GM12875 (cell line): ENCODE results near the gene IL1RAPL1.

ENCODE experiments used
- H3K4me3 ChIP-seq: one replicate; pipeline ENCODE4 v1.5.1; 2011; ENCODE audit warnings: low read depth, low read length, control low read depth
- CTCF ChIP-seq: IDR thresholded peaks from 2 replicates; pipeline ENCODE4 v1.5.1; 2011; ENCODE audit warnings: low read depth, mild to moderate bottlenecking, control low read depth, inconsistent platforms, low read length, moderate library complexity, borderline replicate concordance; ENCODE audit not compliant: insufficient read depth

IL1RAPL1 gene

GRCh38 chrX:29431895-29432294 is 844.6 kb downstream of the IL1RAPL1 start:
- no peak for TF ChIP-seq CTCF
- H3K4me3 ChIP-seq: no peak overlapping the region

GRCh38 chrX:29432534-29432933 is 845.3 kb downstream of the IL1RAPL1 start:
- no peak for TF ChIP-seq CTCF
- H3K4me3 ChIP-seq: no peak overlapping the region

GRCh38 chrX:29434939-29435338 is 847.7 kb downstream of the IL1RAPL1 start:
- no peak for TF ChIP-seq CTCF
- H3K4me3 ChIP-seq: no peak overlapping the region

- TF ChIP-seq CTCF: no peak
- H3K4me3 ChIP-seq: no peak overlapping the region
Observed at GRCh38 chrX:29435396-29435795, 848.1 kb downstream of the IL1RAPL1 start.

- no peak for TF ChIP-seq CTCF
- no peak overlapping the region for H3K4me3 ChIP-seq
Observed at GRCh38 chrX:29447867-29448266, 860.6 kb downstream of the IL1RAPL1 start.

GRCh38 chrX:29453333-29453732 is 866.1 kb downstream of the IL1RAPL1 start:
- TF ChIP-seq CTCF: no peak

GRCh38 chrX:29455702-29456101 is 868.5 kb downstream of the IL1RAPL1 start:
- TF ChIP-seq CTCF: no peak
- no peak overlapping the region for H3K4me3 ChIP-seq

More at GRCh38 chrX:29453333-29453732, 866.1 kb downstream of the IL1RAPL1 start:
- H3K4me3 ChIP-seq: no peak overlapping the region
